Inferior parietal cortex (tissue), 1 donor: ENCODE results near the gene TDP1.

Experiments
- DNase-seq: peaks from one replicate; pipeline ENCODE4 v3.0.0-alpha.2; 2016; ENCODE audit errors: extremely low spot score

The TDP1 gene

DNA sequence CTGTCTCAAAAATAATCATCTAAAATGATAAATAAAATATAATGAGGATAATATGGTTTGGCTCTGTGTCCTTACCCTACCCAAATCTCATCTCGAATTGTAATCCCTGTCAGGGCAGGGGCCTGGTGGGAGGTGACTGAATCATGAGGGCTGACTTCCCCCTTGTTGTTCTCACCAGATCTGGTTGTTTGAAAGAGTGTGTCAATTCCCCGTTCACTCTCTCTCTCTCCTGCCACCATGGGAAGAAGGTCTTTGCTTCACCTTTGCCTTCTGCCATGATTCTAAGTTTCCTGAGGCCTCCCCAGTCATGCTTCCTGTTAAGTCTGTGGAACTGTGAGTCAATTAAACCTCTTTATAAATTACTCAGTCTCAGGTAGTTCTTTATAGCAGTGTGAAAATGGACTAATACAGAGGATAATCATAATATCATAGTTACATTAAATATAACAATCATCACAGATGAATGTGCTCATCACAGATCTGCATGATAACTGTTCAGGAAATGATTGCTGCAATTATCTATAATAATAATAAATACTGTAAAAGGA lies 13.8 kb upstream of the TDP1 start:
- no peak for DNase-seq

DNA sequence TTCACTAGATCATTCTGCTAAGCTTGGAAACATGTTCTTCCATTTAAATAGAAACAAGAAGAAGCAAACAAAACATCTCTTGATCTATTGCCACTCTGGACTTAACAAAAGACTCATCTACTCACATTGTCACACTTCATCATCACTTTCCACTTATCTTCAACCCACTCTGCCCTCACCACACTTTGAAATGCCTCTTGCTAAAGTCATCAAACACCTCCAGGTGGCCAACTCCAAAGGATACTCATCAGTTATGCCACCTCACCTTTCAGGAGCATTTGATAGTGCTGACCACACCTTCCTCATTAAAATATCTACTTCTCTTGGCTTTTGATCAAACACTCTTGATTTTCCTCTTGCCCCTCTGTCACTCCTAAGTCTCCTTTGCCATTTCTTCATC lies 8.4 kb upstream of the TDP1 start:
- no peak for DNase-seq

DNA sequence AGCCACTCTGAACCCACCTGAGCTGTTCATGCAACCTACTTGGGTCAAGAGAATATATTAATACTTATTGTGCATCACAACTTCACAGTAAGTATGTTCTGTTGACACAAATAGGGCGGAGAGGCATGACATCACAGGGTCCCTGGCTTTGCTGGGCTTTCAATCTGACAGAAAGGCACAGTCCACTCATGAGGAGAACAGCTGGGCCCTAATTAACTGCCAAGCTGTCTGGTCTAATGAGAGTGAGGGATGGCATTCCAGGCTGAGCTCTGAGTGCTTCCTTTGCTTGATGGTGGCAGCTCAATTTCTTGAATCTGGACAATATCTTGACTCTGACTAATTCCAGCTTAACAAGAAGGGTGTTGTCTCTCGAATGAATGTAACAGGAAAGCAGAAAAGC lies 3.2 kb upstream of the TDP1 start:
- DNase-seq, result no peak

DNA sequence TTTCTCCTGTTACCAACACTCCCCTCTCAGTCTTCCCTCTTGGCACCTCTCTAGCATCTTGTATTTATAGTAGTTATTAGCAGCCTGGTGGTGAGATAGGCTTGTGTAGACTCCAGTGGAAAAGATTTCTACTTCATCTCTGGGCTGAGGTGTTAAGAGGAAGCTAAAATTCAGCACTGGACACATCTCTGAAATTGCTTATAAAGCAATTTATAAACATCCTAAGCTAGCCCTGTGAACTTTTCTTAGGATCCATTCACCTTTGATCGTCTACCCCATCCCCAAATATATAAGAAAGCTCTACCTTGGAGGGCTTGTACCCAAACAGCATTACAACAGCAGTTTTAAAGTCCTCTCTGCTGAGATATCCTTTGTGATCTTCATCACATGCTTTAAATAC lies 2.1 kb upstream of the TDP1 start:
- DNase-seq, result no peak

DNA sequence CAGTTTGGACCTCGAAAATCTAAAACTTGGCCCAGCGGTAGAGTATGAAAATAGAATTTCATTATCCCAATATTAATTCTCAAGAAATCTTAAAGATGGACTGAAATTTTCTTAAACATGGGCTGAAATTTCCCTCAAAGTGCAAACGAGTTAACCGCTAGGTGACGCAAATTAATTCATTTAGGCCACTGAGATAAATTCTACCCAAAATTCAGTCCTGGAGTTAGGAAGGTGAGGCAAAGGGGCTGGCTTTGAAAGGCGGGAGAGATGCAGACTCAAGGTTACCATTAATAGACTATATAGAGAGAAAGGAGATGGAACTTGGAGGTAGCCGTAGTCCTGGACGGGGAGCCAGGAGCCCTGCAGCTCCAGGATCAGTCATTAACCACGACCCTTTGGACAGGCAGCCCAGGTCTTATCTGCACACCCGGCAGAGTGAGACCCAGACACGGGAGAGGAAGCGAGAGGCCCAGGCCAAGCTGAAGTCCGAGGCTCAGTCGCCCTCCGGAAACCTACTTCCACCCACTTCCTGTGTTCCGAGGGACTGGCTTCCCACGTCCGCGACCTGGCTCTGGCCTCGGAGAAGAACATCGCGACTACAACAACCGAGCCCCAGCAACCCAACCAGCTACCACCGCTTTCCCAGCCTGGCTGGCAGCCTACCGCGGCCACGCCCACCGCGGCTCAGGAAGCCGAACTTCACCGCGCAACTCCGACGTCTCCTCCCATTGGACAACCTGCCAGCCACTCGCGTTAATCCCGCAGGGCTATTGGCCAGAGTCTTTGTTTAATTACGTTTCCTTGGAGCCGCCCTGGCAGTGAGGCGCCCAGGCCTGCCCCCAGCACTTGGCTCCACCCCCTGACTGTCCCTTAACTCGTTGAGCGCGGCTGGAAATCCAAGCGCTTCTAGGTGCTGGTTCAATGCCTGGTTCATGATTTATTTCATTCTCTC lies 1.4 kb upstream of the TDP1 start, which contains the start of gene EFCAB11:
EFCAB11 (minus strand) TSS at position 661 of the 952 bp plus-strand sequence; CDS start at position 591, 70 bp downstream.
- DNase-seq, result peak; percentile 100

DNA sequence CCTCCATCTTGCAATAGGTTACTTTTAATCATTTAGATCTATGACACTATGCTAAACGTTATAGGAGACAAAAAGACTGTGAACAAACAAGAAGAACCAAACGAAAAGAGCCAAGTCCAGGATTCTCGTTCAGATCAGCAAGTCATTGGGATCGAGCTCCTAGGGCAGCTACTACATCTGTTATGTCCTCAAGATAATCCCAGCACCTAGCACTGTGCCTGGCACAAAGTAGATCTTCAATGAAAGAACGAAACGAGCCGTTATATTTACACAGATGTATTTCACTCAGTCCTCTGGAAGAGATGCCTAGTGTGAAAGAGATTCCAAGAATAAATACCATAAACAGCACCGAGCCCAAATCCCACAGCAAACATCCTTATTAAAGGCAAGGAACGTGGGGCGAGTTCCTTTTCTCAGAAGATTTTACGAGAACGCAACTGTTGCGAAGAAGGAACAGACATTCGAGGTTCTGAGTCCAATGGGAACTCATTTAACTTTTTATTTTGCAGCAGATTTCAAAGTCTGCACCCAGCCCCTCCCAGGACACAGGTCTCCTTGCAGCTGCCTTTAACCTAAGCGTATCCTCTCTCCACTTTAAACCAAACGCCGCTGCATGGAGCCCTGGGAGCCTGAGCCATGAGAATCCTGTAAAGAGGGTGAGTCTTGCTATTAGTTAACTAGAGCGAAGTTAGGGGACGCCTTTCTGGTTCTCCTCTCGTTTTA lies 544 bp upstream of the TDP1 start:
- no peak for DNase-seq

DNA sequence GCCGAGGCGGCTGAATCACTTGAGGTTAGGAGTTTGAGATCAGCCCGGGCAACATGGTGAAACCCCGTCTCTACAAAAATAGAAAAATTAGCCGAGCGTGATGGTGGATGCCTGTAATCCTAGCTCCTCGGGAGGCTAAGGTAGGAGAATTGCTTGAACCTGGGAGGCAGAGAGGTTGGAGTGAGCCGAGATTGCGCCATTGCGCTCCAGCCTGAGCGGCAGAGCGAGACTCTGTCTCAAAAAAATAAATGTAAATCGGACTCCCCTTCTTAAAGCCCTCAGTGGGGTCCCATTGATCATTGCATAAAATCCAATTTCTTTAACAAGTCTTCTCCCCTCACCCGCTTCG lies 908 bp downstream of the TDP1 start:
- DNase-seq, result no peak

DNA sequence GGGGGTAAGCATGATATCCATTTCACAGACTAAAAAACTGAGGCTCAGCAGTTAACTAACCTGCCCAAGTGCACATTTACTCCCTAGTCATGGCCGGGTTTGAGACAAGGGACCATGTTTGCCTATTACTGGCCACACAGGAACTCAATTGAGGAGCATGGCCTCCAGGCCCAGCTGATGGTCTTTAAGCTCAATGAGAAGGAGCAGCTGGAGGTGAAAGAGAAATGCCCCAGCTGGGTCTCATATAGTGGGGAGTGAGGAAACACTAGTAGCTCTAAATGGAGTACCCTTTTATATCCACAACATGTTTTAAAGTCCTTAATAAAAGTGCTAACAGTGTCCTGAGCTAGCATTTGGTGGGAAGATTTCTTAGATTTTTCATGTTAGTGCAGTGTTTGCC lies 1.6 kb downstream of the TDP1 start:
- no peak for DNase-seq

DNA sequence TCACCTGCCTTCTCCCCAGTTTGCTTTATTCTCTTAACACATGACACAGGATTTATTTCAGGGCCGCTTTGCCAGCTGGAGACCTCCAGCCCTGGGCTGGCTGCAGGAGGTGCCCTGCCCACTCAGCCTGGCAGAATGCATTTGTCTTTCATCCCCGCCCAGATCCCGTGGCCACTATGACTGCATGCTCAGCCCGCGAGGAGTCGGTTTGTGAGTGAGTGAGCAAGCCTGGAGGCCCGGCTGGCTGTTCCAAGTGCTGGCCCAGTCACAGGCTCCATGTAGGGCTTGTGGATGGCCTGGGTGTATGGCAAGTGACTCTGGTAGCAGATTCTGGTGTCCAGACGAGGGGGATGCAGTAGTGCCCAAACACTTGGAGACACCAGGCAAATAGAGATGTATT lies 2.1 kb downstream of the TDP1 start:
- DNase-seq, result no peak

DNA sequence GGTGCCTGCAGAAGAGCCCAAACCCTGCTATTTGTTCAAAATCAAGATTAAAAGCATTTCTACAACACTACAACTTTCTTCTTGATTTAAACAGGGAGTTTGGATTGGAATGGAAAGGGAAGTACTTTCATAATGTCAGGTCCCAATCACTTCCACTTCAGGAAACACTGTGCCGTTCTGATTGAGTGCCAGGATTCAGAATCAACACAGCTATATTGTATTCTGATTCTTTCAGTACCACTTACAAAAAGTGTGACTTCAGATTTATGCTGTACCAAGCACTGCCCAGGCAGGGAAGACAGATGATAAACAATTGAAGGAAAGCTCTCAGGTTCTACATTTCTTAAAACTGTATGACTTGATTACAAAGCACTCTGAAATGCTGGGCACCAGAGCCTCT lies 3.2 kb downstream of the TDP1 start:
- DNase-seq, result no peak

DNA sequence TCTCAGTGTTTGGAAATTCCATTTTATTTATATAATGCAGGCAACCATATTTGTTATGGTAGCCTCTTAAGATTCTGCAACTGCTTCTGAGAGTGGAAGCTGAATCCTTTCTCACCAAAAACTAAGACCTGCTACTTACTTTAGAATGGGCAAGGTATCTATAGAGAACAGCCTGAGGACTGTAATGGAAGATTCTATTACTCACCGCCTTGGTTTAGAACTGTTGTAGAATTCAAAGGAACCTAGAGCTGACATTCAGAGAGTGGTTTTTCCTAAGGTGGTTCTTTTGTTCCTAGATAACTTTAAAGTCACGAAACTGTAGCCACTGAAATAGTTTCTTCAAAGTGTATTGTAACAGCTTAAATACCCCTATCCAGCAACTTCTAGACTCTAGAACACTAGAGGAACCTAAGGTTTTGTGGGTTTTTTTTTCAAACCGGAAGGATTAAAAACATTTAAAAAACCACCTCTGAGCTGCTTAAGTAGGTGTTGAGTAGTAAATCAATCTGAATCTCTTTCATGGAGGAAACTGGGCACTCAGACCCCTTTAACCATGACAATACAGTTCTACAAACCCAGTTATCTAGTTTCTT lies 4.2 kb downstream of the TDP1 start:
- no peak for DNase-seq

DNA sequence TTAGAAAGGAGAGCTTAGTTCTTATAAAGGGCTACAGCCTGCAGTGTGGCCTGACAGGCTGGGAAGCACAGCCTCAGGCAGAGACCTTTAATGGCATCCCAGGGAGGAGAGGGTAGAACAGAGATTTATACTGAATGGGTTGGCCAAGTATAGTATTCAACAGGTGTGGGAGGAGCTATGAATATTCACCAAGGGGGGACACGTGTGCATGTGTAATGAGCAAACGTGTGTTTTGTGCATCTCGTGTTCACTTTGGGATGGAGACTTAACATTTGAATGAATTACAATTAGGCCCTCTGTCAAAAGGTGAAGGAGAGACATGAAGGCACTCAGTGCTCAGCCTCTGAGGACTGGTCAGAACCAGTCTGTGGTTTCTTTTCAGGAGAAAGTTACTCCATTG lies 5.2 kb downstream of the TDP1 start:
- DNase-seq, result no peak

DNA sequence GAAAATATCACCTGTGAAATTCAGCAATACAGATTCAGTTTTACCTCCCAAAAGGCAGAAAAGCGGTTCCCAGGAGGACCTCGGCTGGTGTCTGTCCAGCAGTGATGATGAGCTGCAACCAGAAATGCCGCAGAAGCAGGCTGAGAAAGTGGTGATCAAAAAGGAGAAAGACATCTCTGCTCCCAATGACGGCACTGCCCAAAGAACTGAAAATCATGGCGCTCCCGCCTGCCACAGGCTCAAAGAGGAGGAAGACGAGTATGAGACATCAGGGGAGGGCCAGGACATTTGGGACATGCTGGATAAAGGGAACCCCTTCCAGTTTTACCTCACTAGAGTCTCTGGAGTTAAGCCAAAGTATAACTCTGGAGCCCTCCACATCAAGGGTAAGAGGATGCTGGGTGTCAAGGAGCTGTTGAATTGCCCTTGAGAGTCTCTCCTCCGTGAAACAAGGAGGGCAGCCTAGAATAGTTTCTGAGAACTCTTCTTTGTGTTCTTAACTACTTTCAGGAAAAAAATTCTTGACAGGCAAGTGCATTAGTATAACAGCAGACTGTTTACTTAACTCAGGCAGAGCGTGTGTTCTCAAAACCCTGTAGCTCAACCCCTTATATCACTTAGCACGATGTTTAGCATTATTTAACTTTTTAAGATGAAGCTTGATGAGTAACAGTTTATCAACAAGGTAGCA lies 7.7 kb downstream of the TDP1 start:
- DNase-seq, result no peak

DNA sequence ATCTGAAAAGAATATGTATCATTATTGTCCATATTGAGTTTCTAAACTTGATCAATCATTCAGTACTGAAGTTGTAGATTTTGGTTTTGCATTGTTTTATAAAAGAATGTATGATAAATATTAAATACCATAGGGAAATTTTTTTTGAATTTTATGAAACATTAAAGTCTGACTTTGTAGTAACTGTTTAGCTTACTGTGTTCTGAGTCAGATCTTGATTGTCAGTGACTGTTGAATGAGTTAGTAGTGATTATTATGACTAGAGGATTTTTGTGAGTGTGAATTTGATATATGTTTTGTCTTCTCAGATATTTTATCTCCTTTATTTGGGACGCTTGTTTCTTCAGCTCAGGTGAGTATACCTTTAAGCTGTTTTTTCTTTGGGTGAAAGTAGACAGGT lies 10.1 kb downstream of the TDP1 start:
- no peak for DNase-seq

DNA sequence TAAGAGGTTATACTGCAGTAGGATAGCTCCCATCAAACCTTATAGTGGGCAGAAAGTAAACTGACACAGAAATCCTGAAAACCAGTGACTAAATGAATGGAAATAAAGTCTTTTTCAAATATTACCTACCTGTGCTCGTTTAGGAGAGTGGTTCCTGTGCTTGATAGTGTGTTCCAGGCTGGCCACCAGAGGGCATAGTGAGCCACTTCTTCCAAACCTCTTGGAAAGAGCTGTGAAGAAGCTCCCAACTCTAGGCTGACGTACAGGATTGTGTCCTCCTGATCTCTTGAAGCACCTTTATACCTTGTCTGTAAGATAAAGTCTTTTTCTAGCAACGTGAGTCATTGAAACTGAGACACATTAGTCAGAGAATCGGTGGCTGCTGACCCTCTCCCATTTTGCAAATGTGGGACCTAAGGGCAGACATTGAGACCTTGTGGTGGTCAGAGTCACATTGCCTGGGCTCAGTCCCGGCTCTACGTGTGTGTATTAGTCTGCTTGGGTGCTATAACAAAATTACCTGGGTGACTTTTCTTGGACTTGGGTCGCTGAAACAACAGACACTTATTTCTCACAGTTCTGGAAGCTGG lies 17.6 kb downstream of the TDP1 start:
- peak; percentile 89 for DNase-seq

DNA sequence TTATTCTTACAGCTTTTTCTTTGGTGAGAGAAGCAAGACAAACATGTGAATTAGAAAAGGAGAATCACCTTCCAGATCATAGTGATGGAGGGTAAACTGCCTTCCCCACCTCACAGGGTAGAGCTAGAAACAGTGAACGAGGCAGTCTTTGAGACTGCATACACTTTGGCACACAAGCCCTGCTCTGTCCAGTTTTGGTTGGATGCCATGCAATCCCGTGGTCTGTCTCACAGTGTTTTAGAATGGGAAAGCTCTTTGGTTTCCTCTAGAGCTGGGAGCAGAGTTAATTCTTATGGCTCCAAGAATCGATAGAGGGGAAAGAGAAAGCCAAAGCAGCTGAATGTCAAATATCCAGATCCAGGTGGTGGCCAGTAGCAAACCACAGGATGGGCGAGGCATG lies 21.9 kb downstream of the TDP1 start:
- peak; percentile 72 for DNase-seq

DNA sequence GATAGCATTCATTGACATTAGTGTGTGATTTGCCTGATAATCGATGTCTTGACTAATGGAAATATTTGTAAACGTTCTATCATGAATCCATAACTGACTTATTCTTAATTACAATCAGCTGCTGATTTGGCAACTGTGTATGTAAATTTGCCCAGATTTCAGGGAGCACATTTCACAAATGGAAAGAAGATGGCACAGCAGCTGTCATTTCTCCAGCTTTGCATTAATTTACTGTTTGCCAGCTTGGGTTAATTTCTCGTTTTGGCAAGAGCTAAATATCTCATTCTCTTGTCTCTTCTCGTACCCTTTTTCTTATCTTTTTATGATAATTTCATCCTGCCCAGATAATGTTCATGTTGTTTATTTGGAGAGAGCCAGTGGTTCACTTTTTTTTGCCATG lies 22.9 kb downstream of the TDP1 start:
- no peak for DNase-seq

DNA sequence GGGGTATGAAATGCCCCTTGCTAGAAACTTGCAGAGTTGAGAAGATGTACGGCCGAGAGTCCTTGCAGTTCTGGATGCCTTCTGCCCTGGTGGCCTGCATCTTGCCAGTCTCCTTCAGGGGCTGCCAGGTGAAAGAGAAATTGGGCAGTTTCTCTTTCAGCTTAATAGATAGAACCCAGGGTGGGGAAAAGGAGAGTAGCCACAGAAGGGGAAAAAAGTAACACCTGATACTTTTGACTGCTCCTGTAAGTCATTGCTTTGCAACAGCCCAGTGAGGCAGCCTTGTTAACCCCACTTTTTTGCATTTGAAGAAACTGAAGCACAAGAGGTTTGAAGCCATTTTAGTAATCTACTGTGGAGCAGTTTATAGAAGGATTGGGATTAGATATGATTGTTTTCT lies 27.6 kb downstream of the TDP1 start:
- no peak for DNase-seq

DNA sequence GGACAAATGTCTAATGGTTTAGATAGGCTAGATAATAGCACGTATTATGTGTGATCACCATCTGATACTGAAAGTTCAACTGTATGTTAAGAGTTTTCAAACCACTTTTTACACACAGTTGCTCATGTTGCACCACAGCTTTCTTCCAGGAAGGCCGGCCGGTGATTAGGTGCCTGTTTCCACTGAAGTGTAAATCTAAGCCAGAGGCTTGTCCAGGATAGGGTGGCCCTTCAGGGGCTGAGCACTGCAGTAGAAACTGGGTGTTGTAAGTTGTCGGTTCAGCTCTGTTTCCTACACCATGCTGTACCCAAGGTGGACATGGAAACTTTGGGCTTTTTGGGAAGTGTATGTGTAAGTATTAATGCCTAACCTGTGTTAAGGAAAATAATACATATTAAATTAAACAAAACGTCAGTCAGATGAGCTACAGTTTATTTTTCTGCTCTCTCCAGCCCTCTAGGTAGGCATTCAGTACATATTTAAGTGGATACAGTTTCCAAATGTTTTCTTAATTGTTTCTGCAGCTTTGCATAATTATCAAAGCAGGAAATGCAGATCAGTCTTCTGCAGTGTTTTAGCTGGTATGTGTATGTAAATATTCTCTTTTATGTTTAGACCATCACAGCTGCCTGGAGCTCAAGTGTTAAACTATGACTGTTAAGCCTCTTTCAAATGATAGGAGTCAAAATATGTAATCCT lies 30.9 kb downstream of the TDP1 start:
- no peak for DNase-seq

DNA sequence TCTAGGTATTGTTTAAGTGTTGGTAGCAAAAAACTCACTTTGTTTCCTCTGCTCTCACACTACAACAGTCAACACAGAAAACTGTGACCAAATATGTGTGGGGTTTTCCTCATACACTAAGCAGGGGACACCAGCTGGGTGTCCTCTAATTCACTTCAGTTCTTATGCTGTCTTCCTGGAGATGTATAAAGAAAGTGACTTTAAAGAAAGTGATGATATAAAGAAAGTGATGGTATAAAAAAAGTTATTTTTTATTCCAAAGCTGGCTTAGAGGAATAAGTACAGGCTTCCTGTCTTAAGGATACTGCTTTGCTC lies 31.4 kb downstream of the TDP1 start:
- no peak for DNase-seq

DNA sequence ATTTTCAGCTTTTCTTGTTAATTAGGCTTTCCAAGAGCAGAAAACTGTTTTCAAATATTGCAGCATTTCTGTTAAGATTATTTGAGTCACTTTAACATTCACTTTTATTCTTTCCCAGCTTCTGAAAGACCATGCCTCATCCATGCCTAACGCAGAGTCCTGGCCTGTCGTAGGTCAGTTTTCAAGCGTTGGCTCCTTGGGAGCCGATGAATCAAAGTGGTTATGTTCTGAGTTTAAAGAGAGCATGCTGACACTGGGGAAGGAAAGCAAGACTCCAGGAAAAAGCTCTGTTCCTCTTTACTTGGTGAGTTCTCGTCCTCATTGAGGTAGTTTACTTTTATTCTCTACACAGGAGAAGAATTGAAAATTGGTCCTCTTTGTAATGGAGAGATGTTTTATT lies 33.1 kb downstream of the TDP1 start:
- DNase-seq, result no peak
